Measurements from ENCODE around the gene COPG1.

Gene COPG1

GRCh38 chr3:129310111-129311011 lies 61.0 kb downstream of the COPG1 start:
- H3K36me3 ChIP-seq (ENCODE audit: control insufficient read depth, insufficient read depth, low read length), result no peaks in the 10 kb centered on the region
- peak overlapping the region; percentile 82 for H3K27ac ChIP-seq
- H3K4me2 ChIP-seq (ENCODE audit: low read length), result peak overlapping the region; percentile 54

DNA sequence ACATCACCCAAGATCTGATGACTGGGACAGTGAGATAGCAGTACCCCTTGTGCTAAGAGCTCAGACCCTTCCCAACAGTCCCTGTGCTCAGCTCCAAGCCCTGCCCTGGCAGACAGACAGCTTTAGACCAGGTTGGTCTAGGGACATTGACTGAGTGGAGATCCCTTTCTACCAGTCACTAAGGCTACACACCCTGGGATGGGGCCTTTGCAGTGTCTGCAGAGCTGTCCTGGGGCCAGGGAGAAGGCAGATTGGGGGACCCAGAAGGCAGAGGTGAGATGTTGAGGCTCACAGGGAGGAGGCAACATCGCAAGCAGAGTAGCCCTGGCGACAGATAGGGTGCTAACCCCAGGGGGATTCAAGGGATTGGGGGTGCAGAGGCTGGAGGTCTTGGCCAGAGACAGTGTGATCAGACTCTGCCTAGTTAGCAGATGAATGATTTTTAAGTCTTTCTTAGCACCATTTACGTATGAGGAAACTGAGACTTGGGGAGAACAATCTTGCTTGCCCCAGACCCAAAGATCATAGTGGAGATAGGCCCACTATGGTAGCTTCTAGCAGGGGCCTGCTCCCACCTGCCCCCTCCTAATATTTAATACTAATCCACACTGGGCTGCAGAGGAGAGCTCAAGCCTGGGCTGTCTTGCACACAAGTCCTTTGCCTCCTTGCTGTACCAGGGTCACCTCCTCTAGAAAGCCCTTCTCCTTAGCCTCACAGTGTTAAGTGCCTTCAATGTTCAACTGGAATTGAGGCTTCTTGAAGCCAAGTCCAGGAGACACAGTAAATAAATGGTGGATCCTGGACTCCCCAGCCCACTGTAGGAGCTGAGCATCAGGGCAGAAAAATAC lies 61.9 kb downstream of the COPG1 start:
- no peak for TF ChIP-seq CTCF (IDR thresholded peaks at IDR 0.05)
- Histone ChIP-seq H3K4me3 (ENCODE audit: low read depth, low read length) (no peak overlapping the region), H3K27ac (peak overlapping the region; percentile 82), H3K79me2 (no peaks in the 10 kb centered on the region), H3K36me3 (ENCODE audit: control insufficient read depth, insufficient read depth, low read length) (no peaks in the 10 kb centered on the region), H3K4me2 (ENCODE audit: low read length) (no peak overlapping the region), H2AFZ (no peak overlapping the region), H3K27me3 (ENCODE audit: control insufficient read depth, insufficient read depth, low read length) (no peaks in the 10 kb centered on the region), H3K9ac (no peak overlapping the region), H3K9me3 (ENCODE audit: control insufficient read depth, low read length) (no peaks in the 10 kb centered on the region), H3K4me1 (peaks cover 32% of the 10 kb centered on the region)

More at GRCh38 chr3:129310111-129311011, 61.0 kb downstream of the COPG1 start:
- TF ChIP-seq CTCF (IDR thresholded peaks at IDR 0.05), result no peak
- Histone ChIP-seq H2AFZ (peak overlapping the region; percentile 59), H3K9ac (no peak overlapping the region), H3K27me3 (ENCODE audit: control insufficient read depth, insufficient read depth, low read length) (no peaks in the 10 kb centered on the region), H3K9me3 (ENCODE audit: control insufficient read depth, low read length) (no peaks in the 10 kb centered on the region), H3K4me3 (ENCODE audit: low read depth, low read length) (peak overlapping the region; percentile 27), H3K4me1 (peaks cover 32% of the 10 kb centered on the region), H3K79me2 (no peaks in the 10 kb centered on the region)

DNA sequence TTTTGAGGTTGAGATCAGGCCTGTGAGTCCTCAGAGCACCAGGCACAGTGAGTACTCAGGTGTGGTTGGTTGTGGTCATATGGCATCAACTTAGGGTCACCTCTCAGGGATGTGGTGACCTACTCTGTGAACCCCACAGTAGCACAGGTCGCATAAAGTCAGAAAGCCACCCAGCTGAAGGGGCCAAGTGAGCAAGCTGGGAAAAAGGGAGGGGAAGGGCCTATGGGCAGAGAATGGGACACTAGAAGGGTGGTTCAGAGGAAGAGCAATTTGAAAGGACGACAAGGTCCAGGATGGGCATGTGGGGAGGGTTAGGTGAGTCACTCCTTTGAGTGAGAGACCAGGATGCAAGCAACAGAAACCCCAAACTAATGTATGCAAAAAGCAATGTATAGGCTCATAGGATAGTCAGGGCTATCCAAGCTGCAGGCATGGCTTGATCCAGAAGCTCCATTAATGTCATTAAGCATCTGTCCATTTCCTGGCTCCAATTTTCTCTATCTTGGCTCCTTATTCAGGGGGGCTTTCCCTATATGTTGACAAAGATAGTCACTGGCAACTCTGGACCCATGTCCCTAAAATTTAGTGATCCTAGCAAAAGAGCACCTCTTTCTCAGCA lies 62.7 kb downstream of the COPG1 start:
- Histone ChIP-seq H3K9me3 (ENCODE audit: control insufficient read depth, low read length) (no peaks in the 10 kb centered on the region), H3K9ac (no peak overlapping the region), H3K36me3 (ENCODE audit: control insufficient read depth, insufficient read depth, low read length) (no peaks in the 10 kb centered on the region), H3K27me3 (ENCODE audit: control insufficient read depth, insufficient read depth, low read length) (no peaks in the 10 kb centered on the region), H3K4me1 (peaks cover 32% of the 10 kb centered on the region), H3K4me3 (ENCODE audit: low read depth, low read length) (no peak overlapping the region), H3K27ac (no peak overlapping the region), H2AFZ (no peak overlapping the region), H3K79me2 (peaks cover 2% of the 10 kb centered on the region), H3K4me2 (ENCODE audit: low read length) (no peak overlapping the region)
- TF ChIP-seq CTCF (IDR thresholded peaks at IDR 0.05), result no peak

GRCh38 chr3:129312671-129313414 lies 63.4 kb downstream of the COPG1 start:
- H3K4me3 ChIP-seq (ENCODE audit: low read depth, low read length), result no peak overlapping the region
- H3K4me1 ChIP-seq, result peaks cover 32% of the 10 kb centered on the region
- TF ChIP-seq CTCF (IDR thresholded peaks at IDR 0.05), result no peak
- peak overlapping the region; percentile 93 for H3K27ac ChIP-seq
- H3K27me3 ChIP-seq (ENCODE audit: control insufficient read depth, insufficient read depth, low read length), result no peaks in the 10 kb centered on the region
- no peaks in the 10 kb centered on the region for H3K9me3 ChIP-seq (ENCODE audit: control insufficient read depth, low read length)
- H3K79me2 ChIP-seq, result peaks cover 3% of the 10 kb centered on the region
- H3K36me3 ChIP-seq (ENCODE audit: control insufficient read depth, insufficient read depth, low read length), result no peaks in the 10 kb centered on the region
- H3K4me2 ChIP-seq (ENCODE audit: low read length), result no peak overlapping the region
- no peak overlapping the region for H3K9ac ChIP-seq
- H2AFZ ChIP-seq, result no peak overlapping the region
